ENCODE measurements around the gene LYRM2. TPM values are rescaled to one million over a fixed set of nuclear protein-coding genes. Genes with fewer than 3 reads are reported as not detected.

LYRM2 gene
- total RNA-seq, 1 donor from 2014 or later, result 32.9 TPM

DNA sequence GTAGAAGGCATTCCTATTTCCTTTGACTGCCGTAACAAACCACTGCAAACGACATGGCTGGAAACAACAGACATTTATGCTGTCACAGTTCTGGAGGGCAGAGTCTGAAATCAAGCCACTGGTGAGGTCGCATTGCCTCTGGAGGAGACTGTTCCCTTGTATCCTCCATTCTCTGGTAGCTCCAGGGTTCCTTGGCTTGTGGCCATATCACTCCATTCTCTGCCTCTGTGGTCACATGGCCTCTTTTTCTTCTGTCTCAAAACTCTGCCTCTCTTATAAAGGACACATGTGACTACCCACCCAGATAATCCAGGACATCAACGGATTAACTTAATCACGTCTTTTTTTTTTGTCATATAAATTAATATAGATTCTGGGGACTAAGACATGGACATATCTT, 84.4 kb downstream of the LYRM2 start:
- Mint-ChIP-seq H3K36me3 (peaks cover 15% of the 10 kb centered on the region), H3K4me3 (no peak overlapping the region), H3K27me3 (no peaks in the 10 kb centered on the region), H3K4me1 (ENCODE audit: unreplicated experiment) (peaks cover 8% of the 10 kb centered on the region), H3K27ac (no peak overlapping the region), H3K9me3 (peaks cover 9% of the 10 kb centered on the region)
- DNase-seq (ENCODE audit: extremely low spot score, unreplicated experiment), result no peak
- TF ChIP-seq, protein P1, sequence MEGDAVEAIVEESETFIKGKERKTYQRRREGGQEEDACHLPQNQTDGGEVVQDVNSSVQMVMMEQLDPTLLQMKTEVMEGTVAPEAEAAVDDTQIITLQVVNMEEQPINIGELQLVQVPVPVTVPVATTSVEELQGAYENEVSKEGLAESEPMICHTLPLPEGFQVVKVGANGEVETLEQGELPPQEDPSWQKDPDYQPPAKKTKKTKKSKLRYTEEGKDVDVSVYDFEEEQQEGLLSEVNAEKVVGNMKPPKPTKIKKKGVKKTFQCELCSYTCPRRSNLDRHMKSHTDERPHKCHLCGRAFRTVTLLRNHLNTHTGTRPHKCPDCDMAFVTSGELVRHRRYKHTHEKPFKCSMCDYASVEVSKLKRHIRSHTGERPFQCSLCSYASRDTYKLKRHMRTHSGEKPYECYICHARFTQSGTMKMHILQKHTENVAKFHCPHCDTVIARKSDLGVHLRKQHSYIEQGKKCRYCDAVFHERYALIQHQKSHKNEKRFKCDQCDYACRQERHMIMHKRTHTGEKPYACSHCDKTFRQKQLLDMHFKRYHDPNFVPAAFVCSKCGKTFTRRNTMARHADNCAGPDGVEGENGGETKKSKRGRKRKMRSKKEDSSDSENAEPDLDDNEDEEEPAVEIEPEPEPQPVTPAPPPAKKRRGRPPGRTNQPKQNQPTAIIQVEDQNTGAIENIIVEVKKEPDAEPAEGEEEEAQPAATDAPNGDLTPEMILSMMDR (conservative IDR thresholded peaks at IDR 0.05), result no peak

DNA sequence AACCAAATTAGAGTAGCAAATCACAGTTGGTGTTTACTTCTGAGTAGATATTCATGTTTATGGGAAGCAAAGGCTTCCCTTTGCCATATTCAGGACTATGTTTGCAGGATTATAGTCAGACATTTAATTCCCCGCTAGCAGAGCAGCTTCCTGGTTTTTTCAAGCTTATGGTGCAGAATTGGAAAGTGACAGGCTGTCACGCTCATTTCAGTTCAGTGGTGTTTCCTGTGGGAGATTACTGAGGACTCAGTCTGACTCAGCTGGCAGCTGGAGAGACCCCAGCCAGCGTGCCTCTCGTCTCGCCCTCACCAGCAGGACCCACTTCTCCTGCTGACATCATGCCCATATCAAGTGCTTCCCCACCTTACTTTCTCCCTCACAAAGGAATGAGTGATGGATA, 85.1 kb downstream of the LYRM2 start:
- DNase-seq (ENCODE audit: extremely low spot score, unreplicated experiment), result no peak
- Mint-ChIP-seq H3K4me3 (no peak overlapping the region), H3K4me1 (ENCODE audit: unreplicated experiment) (peaks cover 8% of the 10 kb centered on the region), H3K9me3 (peaks cover 7% of the 10 kb centered on the region), H3K27me3 (no peaks in the 10 kb centered on the region), H3K36me3 (peaks cover 14% of the 10 kb centered on the region), H3K27ac (no peak overlapping the region)
- TF ChIP-seq, protein P1 (conservative IDR thresholded peaks at IDR 0.05), result no peak

DNA sequence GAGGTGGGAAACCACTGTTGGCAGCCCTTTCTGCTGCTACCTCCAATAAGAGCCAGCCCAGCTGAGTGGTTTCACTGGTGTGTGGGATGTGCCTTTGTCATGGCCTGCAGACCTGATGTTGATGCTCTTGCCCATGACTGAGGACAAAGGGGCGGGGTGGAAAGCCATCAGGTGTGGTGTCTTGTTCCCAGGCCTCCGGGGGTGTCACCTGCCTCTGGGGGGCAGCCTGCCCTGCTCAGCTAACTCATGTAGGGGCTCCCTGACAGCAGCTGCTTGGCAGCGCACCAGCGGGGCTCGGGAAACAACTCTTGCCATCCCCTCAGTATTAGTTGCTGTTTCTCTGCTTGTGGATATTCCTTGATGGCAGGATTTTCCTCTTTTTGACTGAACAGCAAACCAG, 91.3 kb downstream of the LYRM2 start:
- H3K36me3 Mint-ChIP-seq, result peaks cover 4% of the 10 kb centered on the region
- no peak for DNase-seq (ENCODE audit: extremely low spot score, unreplicated experiment)

DNA sequence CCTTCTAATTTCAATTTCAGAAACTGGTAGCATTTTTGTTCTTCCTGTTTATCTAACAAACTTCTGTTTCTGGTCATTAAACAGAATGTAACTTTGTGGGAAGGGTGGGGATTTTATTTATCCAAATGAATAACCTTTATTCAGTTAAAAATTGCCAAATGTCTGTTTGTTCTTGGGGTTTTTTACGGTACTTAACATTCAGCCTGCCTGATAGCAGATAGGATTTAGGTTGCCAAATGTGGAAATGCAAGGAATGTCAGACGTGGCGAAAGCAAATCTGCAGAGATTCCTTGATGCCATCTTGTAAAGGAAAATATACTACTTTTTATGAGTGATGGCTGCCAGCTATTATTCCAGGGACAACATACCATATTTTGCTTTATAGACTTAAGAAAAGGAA, 95.7 kb downstream of the LYRM2 start:
- H3K27ac Mint-ChIP-seq, result no peak overlapping the region
- H3K4me1 Mint-ChIP-seq (ENCODE audit: unreplicated experiment), result no peaks in the 10 kb centered on the region
- TF ChIP-seq, protein P1 (conservative IDR thresholded peaks at IDR 0.05), result no peak
- H3K9me3 Mint-ChIP-seq, result no peaks in the 10 kb centered on the region
- no peaks in the 10 kb centered on the region for H3K27me3 Mint-ChIP-seq
- H3K4me3 Mint-ChIP-seq, result no peak overlapping the region
- H3K36me3 Mint-ChIP-seq, result peaks cover 4% of the 10 kb centered on the region
- DNase-seq (ENCODE audit: extremely low spot score, unreplicated experiment), result no peak

More for the DNA sequence above, 91.3 kb downstream of the LYRM2 start:
- no peaks in the 10 kb centered on the region for H3K9me3 Mint-ChIP-seq
- TF ChIP-seq, protein P1 (conservative IDR thresholded peaks at IDR 0.05), result no peak
- no peak overlapping the region for H3K4me3 Mint-ChIP-seq
- no peaks in the 10 kb centered on the region for H3K27me3 Mint-ChIP-seq
- no peaks in the 10 kb centered on the region for H3K4me1 Mint-ChIP-seq (ENCODE audit: unreplicated experiment)
- no peak overlapping the region for H3K27ac Mint-ChIP-seq

DNA sequence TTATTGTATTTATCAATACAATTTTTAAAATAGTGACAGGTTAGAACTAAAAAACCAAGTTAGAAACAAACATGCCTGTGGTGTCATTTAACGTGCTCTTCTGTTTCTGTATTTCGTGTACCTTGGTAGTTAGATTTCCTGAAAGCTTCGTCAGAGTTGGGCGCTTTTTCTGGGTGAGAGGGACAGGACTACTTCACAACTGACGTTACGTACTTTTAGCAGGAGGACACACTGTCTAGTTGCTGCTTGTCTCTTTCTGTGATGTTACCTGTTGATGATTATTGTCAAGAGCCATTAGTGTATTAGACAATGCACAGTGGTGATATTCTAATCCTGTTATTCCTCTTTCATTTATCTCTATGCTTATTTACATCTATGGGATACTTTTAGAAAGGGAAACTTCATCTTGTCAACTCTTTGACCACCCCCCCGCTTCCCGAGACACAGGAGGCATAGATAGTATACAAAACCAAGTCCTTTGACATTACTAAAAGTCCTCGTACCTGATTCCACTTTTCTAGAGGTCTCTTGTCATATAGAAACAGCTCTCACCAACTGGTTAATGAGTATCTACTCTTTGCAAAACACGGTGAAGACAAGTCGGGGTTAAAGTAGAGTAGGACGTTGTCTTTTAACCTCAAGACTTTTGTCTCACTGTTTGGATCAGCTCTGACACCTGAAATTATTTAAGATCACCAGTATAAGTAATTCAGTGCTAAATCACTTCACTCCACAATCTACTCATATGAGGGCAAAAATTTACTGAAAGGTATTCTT, 96.3 kb downstream of the LYRM2 start:
- TF ChIP-seq, protein P1 (conservative IDR thresholded peaks at IDR 0.05), result no peak
- DNase-seq (ENCODE audit: extremely low spot score, unreplicated experiment), result no peak
- Mint-ChIP-seq H3K36me3 (peaks cover 4% of the 10 kb centered on the region), H3K27me3 (no peaks in the 10 kb centered on the region), H3K4me3 (no peak overlapping the region), H3K27ac (no peak overlapping the region), H3K4me1 (ENCODE audit: unreplicated experiment) (no peaks in the 10 kb centered on the region), H3K9me3 (no peaks in the 10 kb centered on the region)
